PC-9 (cell line): Measurements from ENCODE around the gene NFKB1. TPM values are rescaled to one million over a fixed set of nuclear protein-coding genes. Genes with fewer than 3 reads are reported as not detected.
A peak's percentile ranks its signal among the peaks of the same experiment; 100 is the strongest.

Experiments
- BruUV-seq: library from RNA; stranded (reverse); fragments of 400-500 nt; replicated peaks from 2 replicates; lab custom pipeline; 2021; lab: Mats Ljungman, UMichigan
- CTCF ChIA-PET: fragments of 300-600 bp; sonication (Branson Sonifier 250); formaldehyde crosslinking; loops from one replicate; lab custom pipeline; 2022; ENCODE audit warnings: antibody characterized with exemption; lab: Charles Lee
- POLR2A ChIA-PET: fragments of 300-600 bp; sonication (Branson Sonifier 250); formaldehyde crosslinking; loops from one replicate; lab custom pipeline; 2022; ENCODE audit warnings: antibody characterized with exemption; ENCODE audit not compliant: unreplicated experiment; lab: Charles Lee
- DNase-seq, 2 experiments: peaks; one replicate each; pipeline versions ENCODE4 v3.0.0 to v3.0.0-alpha.2; 2015 to 2022; ENCODE audit warnings: mixed read lengths in 1 of 2
- H2AFZ ChIP-seq: fragments of 200-600 bp; sonication (generic); 2 replicates; pipeline ENCODE4 v1.8.1; 2017; ENCODE audit warnings: antibody characterized with exemption
- H3F3A ChIP-seq: fragments of 200-600 bp; sonication (generic); 2 replicates; pipeline ENCODE4 v1.8.1; 2017; ENCODE audit warnings: antibody characterized with exemption, mild to moderate bottlenecking, low read depth; ENCODE audit not compliant: insufficient read depth
- H3K27ac ChIP-seq: fragments of 200-600 bp; sonication (generic); 2 replicates; pipeline ENCODE4 v1.6.1; 2016; ENCODE audit warnings: mixed run types
- H3K27me3 ChIP-seq: fragments of 200-600 bp; sonication (generic); 2 replicates; pipeline ENCODE4 v1.6.1; 2016; ENCODE audit warnings: low read depth, mixed run types; ENCODE audit not compliant: insufficient read depth
- H3K36me3 ChIP-seq: fragments of 200-600 bp; sonication (generic); 2 replicates; pipeline ENCODE4 v1.6.1; 2016; ENCODE audit warnings: low read depth, mixed run types
- H3K4me1 ChIP-seq: fragments of 200-600 bp; sonication (generic); replicated peaks from 2 replicates; pipeline ENCODE4 v1.6.1; 2016; ENCODE audit warnings: mixed run types; ENCODE audit not compliant: insufficient read depth
- H3K4me2 ChIP-seq: fragments of 200-600 bp; sonication (generic); 2 replicates; pipeline ENCODE4 v1.6.1; 2017; ENCODE audit warnings: mixed run types
- H3K4me3 ChIP-seq: fragments of 200-600 bp; sonication (generic); 2 replicates; pipeline ENCODE4 v1.6.1; 2016; ENCODE audit warnings: mixed run types
- H3K79me2 ChIP-seq: fragments of 200-600 bp; sonication (generic); 2 replicates; pipeline ENCODE4 v1.6.1; 2017; ENCODE audit warnings: low read depth, mixed run types
- H3K9me2 ChIP-seq: fragments of 200-600 bp; sonication (generic); 2 replicates; pipeline ENCODE4 v1.8.1; 2017; ENCODE audit warnings: mild to moderate bottlenecking; ENCODE audit not compliant: insufficient read depth
- H3K9me3 ChIP-seq: fragments of 200-600 bp; sonication (generic); 2 replicates; pipeline ENCODE4 v1.8.1; 2016; ENCODE audit warnings: low read depth; ENCODE audit not compliant: insufficient read depth
- H4K20me1 ChIP-seq: fragments of 200-600 bp; sonication (generic); 2 replicates; pipeline ENCODE4 v1.8.1; 2017; ENCODE audit not compliant: insufficient read depth
- EZH2 ChIP-seq: fragments of 200-600 bp; sonication (generic); IDR thresholded peaks from 2 replicates; pipeline ENCODE4 v1.8.0; 2017; ENCODE audit warnings: antibody characterized with exemption, low read depth
- intact Hi-C: fragments of 100-400 bp; cut with micrococcal nuclease; formaldehyde crosslinking; loops from one replicate; pipeline ENCODE4 v1.10.0; 2022; ENCODE audit not compliant: unreplicated experiment
- total RNA-seq: library from RNA; stranded (reverse); gene quantifications from 2 replicates; pipeline ENCODE4 v1.2.3, GENCODE V29; 2021
- TF ChIP-seq, protein P1 (sequence below): fragments of 200-600 bp; sonication (generic); conservative IDR thresholded peaks from 2 replicates; pipeline ENCODE4 v1.6.1; 2017; ENCODE audit warnings: mixed run types, antibody characterized with exemption, mild to moderate bottlenecking, moderate library complexity

NFKB1 gene
- total RNA-seq, 1 experiment from 2014 or later, result 11.6 TPM

DNA sequence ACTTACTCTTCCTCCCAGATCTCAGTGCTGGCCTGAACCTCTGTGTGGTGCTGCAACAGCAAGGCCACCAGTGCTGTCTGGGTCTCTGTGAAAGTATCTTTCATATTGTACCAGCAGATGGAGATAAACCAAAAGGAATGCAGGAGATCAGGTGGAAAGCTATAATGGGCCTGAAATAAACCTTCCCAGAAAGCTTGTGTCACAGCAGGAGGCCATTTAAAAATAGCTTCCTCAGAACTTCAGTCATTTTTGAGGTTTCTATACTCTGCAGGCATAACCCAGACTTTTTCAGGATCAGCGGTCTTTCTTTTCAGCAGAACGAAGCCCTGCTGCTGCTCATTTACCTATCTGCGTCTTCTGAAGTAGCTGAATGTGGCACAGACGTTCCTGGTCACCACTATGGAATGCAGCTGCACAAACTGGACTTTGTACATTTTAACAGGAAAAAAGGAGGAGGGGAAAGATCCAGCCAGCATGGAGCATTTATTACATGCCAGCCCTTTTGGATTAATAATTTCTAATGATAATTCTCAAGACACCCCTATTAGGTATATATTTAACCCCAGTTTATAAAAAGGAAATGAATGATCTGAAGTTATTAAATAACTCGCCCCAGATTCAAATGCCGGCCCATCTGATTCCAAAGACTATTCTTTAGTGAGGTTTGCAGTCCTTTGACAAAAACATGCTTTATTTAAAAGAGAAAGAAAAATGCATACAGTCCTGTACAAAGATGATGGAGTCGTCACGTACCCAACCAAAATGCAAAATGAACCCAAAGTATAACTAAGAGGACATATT lies 119.7 kb downstream of the NFKB1 start:
- H3K4me1 ChIP-seq, result peaks cover 12% of the 10 kb centered on the region
- H3F3A ChIP-seq, result peaks cover 9% of the 10 kb centered on the region; the same call in 1 of the 2 replicates
- POLR2A ChIA-PET, result interaction anchor here (0.6 kb wide), 2 partner anchors 12 to 477 kb away, joined by 3 to 4 read pairs; no protein-coding TSS in a partner anchor
- peak overlapping the region; percentile 12 for H3K27ac ChIP-seq
- intact Hi-C loops, result loop anchor here (1.0 to 10.0 kb wide), 7 partner anchors 174 to 471 kb away; partner anchors contain the start of genes CISD2 and UBE2D3
- H3K4me3 ChIP-seq, result peak overlapping the region; percentile 25; the same call in 1 of the 2 replicates
- no peak for TF ChIP-seq EZH2
- TF ChIP-seq, protein P1, sequence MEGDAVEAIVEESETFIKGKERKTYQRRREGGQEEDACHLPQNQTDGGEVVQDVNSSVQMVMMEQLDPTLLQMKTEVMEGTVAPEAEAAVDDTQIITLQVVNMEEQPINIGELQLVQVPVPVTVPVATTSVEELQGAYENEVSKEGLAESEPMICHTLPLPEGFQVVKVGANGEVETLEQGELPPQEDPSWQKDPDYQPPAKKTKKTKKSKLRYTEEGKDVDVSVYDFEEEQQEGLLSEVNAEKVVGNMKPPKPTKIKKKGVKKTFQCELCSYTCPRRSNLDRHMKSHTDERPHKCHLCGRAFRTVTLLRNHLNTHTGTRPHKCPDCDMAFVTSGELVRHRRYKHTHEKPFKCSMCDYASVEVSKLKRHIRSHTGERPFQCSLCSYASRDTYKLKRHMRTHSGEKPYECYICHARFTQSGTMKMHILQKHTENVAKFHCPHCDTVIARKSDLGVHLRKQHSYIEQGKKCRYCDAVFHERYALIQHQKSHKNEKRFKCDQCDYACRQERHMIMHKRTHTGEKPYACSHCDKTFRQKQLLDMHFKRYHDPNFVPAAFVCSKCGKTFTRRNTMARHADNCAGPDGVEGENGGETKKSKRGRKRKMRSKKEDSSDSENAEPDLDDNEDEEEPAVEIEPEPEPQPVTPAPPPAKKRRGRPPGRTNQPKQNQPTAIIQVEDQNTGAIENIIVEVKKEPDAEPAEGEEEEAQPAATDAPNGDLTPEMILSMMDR, result peak; percentile 72
- no peaks in the 10 kb centered on the region for H3K9me2 ChIP-seq
- H3K36me3 ChIP-seq, result no peaks in the 10 kb centered on the region
- H4K20me1 ChIP-seq, result no peaks in the 10 kb centered on the region
- H3K9me3 ChIP-seq, result no peaks in the 10 kb centered on the region
- CTCF ChIA-PET, result interaction anchor here (0.5 to 1.2 kb wide), 5 partner anchors 53 to 411 kb away, joined by 3 to 9 read pairs (median 4); no protein-coding TSS in a partner anchor
- H3K27me3 ChIP-seq, result no peaks in the 10 kb centered on the region
- peak overlapping the region; percentile 61 for H3K4me2 ChIP-seq
- H3K79me2 ChIP-seq, result no peaks in the 10 kb centered on the region
- BruUV-seq, result no TSS peak
- peak; percentile 43 to 68 for DNase-seq
- H2AFZ ChIP-seq, result no peak overlapping the region

DNA sequence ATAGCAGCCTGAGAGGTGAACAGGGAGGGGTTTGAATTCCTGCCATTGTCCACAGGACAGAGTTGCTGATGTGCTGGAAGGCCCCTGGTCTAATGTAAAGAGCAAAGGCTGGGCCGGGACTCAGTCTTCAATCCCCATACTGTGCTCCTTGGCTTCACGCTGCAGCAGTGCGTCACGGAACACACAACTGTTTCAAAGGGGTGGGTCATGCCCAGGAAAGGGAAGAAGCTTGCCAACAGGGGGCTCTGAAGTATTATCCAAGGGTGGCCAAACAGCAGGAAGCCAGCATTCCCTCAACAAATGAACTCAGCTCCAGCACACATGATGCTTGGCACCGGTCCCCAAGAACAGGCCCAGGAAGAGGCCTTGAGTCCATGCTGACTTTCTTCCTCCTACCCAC lies 122.5 kb downstream of the NFKB1 start:
- Histone ChIP-seq H3K27ac (no peak overlapping the region), H3F3A (peaks cover 26% of the 10 kb centered on the region), H3K27me3 (no peaks in the 10 kb centered on the region), H3K4me2 (no peak overlapping the region), H2AFZ (no peak overlapping the region), H3K4me1 (peaks cover 30% of the 10 kb centered on the region), H4K20me1 (no peaks in the 10 kb centered on the region), H3K79me2 (no peaks in the 10 kb centered on the region), H3K9me3 (no peaks in the 10 kb centered on the region), H3K4me3 (no peak overlapping the region), H3K9me2 (no peaks in the 10 kb centered on the region), H3K36me3 (no peaks in the 10 kb centered on the region)
- intact Hi-C loops, result loop anchor here (5.0 to 10.0 kb wide), 5 partner anchors 171 to 469 kb away; partner anchors contain the start of gene UBE2D3
- TF ChIP-seq EZH2, result no peak
- TF ChIP-seq, protein P1, result no peak
- ChIA-PET POLR2A (no interaction called here), CTCF (no interaction called here)
- no TSS peak for BruUV-seq
- no peak for DNase-seq

DNA sequence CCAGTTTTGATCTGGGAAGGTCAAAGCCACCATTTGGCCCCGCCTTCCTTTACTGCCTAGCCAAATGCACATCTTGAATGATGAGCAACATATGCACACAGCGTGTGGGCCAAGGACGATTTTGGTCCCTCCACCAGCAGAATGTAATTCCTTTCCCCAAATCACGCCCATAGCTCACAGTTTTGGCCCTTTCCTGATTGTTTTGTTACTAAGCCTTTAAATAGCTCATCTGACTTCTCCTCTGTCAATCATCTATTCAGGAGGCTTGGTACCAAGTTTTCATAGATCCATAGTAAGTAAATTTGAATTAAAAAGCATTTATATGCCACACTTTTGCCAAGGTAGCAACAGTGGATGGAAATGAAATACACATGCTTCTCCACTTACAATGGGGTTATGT lies 123.3 kb downstream of the NFKB1 start:
- intact Hi-C loops, result loop anchor here (5.0 to 10.0 kb wide), 5 partner anchors 170 to 468 kb away; partner anchors contain the start of gene UBE2D3
- Histone ChIP-seq H3K27ac (no peak overlapping the region), H3K9me2 (no peaks in the 10 kb centered on the region), H3K36me3 (no peaks in the 10 kb centered on the region), H3F3A (peaks cover 30% of the 10 kb centered on the region), H3K4me1 (peaks cover 39% of the 10 kb centered on the region), H3K79me2 (no peaks in the 10 kb centered on the region), H3K27me3 (no peaks in the 10 kb centered on the region), H2AFZ (no peak overlapping the region), H3K4me2 (no peak overlapping the region), H3K4me3 (no peak overlapping the region), H3K9me3 (no peaks in the 10 kb centered on the region), H4K20me1 (no peaks in the 10 kb centered on the region)
- ChIA-PET POLR2A (no interaction called here), CTCF (no interaction called here)
- no peak for DNase-seq
- no TSS peak for BruUV-seq
- TF ChIP-seq, protein P1, result no peak
- no peak for TF ChIP-seq EZH2
